Measurements from ENCODE around the gene ZNF681.

DNA sequence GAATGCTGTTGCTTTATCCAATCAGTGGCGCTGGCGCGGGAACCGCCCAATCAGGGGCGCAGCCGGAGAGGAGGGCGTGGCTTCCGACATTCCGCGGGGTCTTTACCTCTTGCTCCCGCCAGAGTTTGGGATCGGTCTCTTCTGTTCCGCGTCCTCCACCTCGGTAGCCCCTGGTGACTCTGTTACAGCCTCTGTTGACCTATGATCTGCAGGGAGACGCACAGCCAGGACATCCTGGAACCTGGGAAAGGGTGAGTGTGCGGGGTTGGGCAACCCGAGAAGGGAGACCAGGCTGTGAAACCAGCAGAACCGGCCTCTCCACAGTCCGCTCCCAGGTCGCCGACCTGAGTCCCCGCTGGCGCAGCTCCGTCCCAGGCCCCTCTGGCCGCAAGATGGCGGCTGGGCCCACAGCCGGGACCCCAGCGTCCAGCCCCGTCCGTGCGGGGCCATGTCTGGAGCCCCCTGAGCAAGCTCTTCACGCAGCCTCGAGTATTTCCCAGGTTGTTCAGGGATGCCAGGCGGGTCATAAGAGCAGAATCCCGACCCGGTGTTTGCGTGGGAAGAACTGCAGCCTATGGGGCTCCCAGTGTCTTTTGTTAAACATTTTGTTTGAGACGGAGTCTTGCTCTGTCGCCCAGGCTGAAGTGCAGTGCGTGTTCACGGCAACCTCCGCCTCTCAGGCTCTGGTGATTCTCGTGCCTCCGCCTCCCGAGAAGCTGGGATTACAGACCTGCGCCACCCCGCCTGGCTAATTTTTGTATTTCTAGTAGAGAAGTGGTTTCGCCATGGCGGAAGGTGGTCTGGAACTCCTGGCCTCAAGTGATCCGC is 4.4 kb upstream of the ZNF681 start:
- TF ChIP-seq, protein P1, sequence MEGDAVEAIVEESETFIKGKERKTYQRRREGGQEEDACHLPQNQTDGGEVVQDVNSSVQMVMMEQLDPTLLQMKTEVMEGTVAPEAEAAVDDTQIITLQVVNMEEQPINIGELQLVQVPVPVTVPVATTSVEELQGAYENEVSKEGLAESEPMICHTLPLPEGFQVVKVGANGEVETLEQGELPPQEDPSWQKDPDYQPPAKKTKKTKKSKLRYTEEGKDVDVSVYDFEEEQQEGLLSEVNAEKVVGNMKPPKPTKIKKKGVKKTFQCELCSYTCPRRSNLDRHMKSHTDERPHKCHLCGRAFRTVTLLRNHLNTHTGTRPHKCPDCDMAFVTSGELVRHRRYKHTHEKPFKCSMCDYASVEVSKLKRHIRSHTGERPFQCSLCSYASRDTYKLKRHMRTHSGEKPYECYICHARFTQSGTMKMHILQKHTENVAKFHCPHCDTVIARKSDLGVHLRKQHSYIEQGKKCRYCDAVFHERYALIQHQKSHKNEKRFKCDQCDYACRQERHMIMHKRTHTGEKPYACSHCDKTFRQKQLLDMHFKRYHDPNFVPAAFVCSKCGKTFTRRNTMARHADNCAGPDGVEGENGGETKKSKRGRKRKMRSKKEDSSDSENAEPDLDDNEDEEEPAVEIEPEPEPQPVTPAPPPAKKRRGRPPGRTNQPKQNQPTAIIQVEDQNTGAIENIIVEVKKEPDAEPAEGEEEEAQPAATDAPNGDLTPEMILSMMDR (IDR thresholded peaks at IDR 0.05; ENCODE audit: insufficient read depth, low read length, poor library complexity, severe bottlenecking), result no peak
- no peak for TF ChIP-seq EZH2phosphoT487 (conservative IDR thresholded peaks at IDR 0.05; ENCODE audit: low read length)

All from SU-DHL-6 (cell line).